Measurements from ENCODE around the gene ACVR1B. TPM values are rescaled to one million over a fixed set of nuclear protein-coding genes. Genes with fewer than 3 reads are reported as not detected.

The ACVR1B gene
- total and polyA plus RNA-seq, 4 donors, result 4.0 to 21.9 (median 12.0) TPM

- TF ChIP-seq, protein P1, sequence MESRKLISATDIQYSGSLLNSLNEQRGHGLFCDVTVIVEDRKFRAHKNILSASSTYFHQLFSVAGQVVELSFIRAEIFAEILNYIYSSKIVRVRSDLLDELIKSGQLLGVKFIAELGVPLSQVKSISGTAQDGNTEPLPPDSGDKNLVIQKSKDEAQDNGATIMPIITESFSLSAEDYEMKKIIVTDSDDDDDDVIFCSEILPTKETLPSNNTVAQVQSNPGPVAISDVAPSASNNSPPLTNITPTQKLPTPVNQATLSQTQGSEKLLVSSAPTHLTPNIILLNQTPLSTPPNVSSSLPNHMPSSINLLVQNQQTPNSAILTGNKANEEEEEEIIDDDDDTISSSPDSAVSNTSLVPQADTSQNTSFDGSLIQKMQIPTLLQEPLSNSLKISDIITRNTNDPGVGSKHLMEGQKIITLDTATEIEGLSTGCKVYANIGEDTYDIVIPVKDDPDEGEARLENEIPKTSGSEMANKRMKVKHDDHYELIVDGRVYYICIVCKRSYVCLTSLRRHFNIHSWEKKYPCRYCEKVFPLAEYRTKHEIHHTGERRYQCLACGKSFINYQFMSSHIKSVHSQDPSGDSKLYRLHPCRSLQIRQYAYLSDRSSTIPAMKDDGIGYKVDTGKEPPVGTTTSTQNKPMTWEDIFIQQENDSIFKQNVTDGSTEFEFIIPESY (IDR thresholded peaks at IDR 0.05), result no peak
- no peak for TF ChIP-seq FOXA2 (IDR thresholded peaks at IDR 0.05)
- TF ChIP-seq, protein P2, sequence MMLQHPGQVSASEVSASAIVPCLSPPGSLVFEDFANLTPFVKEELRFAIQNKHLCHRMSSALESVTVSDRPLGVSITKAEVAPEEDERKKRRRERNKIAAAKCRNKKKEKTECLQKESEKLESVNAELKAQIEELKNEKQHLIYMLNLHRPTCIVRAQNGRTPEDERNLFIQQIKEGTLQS (IDR thresholded peaks at IDR 0.05), result no peak
- TF ChIP-seq EGR1 (IDR thresholded peaks at IDR 0.05; ENCODE audit: low read depth in 2 of 2), result no peak
- no peak for TF ChIP-seq MAX (IDR thresholded peaks at IDR 0.05)
- no peak for TF ChIP-seq FOXA1 (IDR thresholded peaks at IDR 0.05)
- no peak for TF ChIP-seq TAF1 (conservative IDR thresholded peaks at IDR 0.05)
- TF ChIP-seq RAD21 (IDR thresholded peaks at IDR 0.05), result no peak
- TF ChIP-seq NR2F2 (IDR thresholded peaks at IDR 0.05), result no peak
- no peak for TF ChIP-seq YY1 (IDR thresholded peaks at IDR 0.05)
- no peak for TF ChIP-seq SP1 (IDR thresholded peaks at IDR 0.05)
- TF ChIP-seq REST (IDR thresholded peaks at IDR 0.05), result no peak
- no peak for TF ChIP-seq GABPA (IDR thresholded peaks at IDR 0.05 in 1 of 2, conservative IDR thresholded peaks at IDR 0.05 in 1 of 2)
- TF ChIP-seq, protein P3, sequence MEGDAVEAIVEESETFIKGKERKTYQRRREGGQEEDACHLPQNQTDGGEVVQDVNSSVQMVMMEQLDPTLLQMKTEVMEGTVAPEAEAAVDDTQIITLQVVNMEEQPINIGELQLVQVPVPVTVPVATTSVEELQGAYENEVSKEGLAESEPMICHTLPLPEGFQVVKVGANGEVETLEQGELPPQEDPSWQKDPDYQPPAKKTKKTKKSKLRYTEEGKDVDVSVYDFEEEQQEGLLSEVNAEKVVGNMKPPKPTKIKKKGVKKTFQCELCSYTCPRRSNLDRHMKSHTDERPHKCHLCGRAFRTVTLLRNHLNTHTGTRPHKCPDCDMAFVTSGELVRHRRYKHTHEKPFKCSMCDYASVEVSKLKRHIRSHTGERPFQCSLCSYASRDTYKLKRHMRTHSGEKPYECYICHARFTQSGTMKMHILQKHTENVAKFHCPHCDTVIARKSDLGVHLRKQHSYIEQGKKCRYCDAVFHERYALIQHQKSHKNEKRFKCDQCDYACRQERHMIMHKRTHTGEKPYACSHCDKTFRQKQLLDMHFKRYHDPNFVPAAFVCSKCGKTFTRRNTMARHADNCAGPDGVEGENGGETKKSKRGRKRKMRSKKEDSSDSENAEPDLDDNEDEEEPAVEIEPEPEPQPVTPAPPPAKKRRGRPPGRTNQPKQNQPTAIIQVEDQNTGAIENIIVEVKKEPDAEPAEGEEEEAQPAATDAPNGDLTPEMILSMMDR (IDR thresholded peaks at IDR 0.05; ENCODE audit: low read depth, low read length, missing input control), result no peak
- TF ChIP-seq HNF4A (conservative IDR thresholded peaks at IDR 0.05), result no peak
- TF ChIP-seq JUND (IDR thresholded peaks at IDR 0.05), result no peak
- TF ChIP-seq HNF4G (IDR thresholded peaks at IDR 0.05), result no peak
- no peak for TF ChIP-seq RXRA (IDR thresholded peaks at IDR 0.05)
- Histone ChIP-seq H3K4me1 (ENCODE audit: control insufficient read depth in 4 of 4, insufficient read depth in 4 of 4, low read length in 3 of 4) (peaks cover 4 to 11% (median 8%) of the 10 kb centered on the region in 4 donors), H3K9me3 (ENCODE audit: control insufficient read depth in 4 of 4, low read length in 3 of 4) (no peaks in the 10 kb centered on the region), H3K27ac (ENCODE audit: low read depth in 1 of 2, low read length in 2 of 2) (no peak overlapping the region), H3K36me3 (ENCODE audit: control insufficient read depth in 4 of 4, insufficient read depth in 3 of 4, low read depth in 1 of 4, low read length in 3 of 4) (no peaks in the 10 kb centered on the region), H3K4me3 (ENCODE audit: low read depth in 1 of 3, low read length in 3 of 3) (peak overlapping the region in 1 of 3 donors; percentile 53), H3K27me3 (ENCODE audit: control insufficient read depth in 4 of 4, insufficient read depth in 4 of 4, low read length in 3 of 4) (no peaks in the 10 kb centered on the region), H3K9ac (ENCODE audit: low read depth in 1 of 2, low read length in 2 of 2) (no peak overlapping the region)
- WGBS, result 45% methylated on average over 23 of the region's 23 CpGs
- no peak for DNase-seq (ENCODE audit: low spot score)
Measured at GRCh38 chr12:51906430-51907082, 44.9 kb upstream of the ACVR1B start.

All from liver (tissue), 9 donors.